SH-SY5Y (cell line): ENCODE results near the gene AHI1.

Experiments
- GATA2 ChIP-seq: IDR thresholded peaks from 2 replicates; pipeline ENCODE4 v1.6.1; 2011; ENCODE audit warnings: mild to moderate bottlenecking, low read depth, low read length
- GATA3 ChIP-seq: IDR thresholded peaks from 2 replicates; pipeline ENCODE4 v1.6.1; 2011; ENCODE audit warnings: low read depth, mild to moderate bottlenecking, low read length, moderate library complexity

DNA sequence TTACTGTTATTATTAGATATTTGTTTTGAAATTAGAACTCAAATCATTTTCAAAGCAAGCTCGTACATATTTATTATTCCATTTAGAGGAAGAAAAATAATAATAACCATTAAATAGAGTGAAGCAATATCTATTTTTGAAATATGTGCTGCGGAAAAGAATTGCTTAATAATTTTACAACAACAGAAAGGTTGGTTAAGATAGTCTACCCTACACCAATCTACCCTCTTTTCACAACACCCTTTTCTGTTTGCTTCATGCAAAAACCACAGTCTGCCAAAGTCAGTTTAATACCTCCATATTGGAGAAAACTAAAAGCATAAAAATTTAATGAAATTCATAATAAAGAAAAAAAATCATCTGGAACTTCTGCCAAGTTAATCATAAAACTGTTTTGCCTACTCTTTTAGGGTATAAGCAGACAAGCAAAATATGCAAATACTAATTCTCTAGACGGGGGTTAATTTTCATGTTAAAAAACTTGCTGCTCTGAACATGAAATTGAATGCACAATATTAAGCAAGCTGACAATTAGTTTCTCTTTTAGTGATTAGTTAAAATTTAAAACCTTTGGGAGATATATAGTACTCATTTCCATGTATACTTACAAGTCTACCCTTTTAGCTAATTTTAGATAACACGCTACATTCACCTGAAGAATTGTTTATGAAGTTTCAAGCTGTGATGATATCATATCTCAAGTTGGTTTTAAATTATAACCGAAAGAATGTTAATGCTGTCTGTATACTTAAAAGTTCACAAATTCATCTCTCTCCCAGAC is 100.2 kb downstream of the AHI1 start:
- TF ChIP-seq GATA2 (no peak), GATA3 (no peak)
